IPS DF 19.7 (cell line): ENCODE data around the gene HRH1.
"Not testable (repeated sequence)": the region's sequence is repeated elsewhere in the genome, so short reads cannot be mapped to it uniquely, and the experiment has no call there.

ENCODE experiments used
- DNase-seq: peaks from one replicate; pipeline ENCODE4 v3.0.0-alpha.2; 2013; ENCODE audit warnings: low read depth, low spot score

Gene HRH1

GRCh38 chr3:11244121-11244677 is 89.9 kb downstream of the HRH1 start:
- DNase-seq = no peak

DNA sequence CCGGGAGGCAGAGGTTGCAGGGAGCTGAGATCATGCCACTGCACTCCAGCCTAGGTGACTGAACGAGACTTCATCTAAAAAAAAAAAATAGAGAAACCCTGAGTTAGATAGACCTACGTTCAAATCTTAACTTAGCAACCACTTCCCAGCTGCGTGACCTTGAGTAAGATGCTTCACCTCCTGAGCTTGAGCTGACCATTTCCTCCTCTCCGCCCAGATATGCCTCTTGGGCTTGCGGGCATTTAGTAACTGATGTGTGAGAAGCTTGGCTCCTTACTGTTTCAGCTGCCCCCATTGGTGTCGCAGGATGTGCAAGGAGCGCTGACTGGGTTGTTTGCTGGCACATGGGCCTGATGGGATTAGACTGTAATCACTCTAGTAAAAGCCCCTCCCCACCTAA is 91.0 kb downstream of the HRH1 start:
- no peak for DNase-seq

DNA sequence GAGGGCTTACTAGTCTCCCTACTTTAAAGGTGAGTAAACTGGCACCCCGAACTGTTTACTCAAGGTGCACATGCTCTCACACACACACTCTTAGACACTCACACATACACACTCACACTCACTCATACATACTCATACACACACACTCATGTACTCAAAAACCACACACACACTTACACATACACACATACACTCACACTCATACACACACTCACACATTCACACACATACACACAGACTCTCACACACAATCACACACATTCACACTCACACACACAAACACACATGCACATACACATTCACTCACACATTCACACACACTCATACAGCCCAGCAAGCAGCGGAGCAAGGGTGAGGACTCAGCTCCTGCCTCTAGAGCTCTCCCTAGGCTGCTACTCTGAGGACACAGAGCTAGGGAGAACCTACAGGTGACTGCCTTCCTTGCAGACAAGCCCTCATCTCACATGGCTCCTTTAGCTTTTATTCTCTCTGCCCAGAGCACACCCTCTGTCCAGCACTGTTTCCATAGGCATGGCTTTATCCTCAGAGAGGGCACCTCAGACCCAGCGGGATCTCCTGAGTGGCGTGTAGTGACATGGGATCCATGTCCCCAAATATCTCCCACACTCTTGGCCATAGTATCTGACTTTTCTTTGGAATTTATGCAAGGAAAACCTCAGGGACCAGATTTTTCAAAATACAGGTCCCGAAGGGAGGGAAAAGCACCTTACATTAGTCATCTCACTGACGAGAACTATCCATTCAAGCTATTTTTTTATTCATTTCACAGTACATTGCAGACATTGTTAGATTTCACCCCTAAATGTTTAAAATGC is 91.8 kb downstream of the HRH1 start:
- DNase-seq = no peak

DNA sequence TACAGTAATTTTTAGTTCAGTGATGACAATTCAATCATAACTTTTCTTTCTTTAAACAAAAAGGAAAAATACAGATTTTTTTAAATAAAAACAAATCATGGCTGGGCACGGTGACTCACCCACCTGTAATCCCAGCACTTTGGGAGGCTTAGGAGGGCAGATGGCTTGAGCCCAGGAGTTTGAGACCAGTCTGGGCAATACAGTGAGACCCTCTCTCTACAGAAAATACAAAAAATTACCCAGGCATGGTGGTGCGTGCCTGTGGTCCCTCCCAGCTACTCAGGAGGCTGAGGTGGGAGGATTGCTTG is 92.3 kb downstream of the HRH1 start:
- no peak for DNase-seq

- no peak for DNase-seq
Observed at GRCh38 chr3:11247362-11247761, 93.1 kb downstream of the HRH1 start.

DNA sequence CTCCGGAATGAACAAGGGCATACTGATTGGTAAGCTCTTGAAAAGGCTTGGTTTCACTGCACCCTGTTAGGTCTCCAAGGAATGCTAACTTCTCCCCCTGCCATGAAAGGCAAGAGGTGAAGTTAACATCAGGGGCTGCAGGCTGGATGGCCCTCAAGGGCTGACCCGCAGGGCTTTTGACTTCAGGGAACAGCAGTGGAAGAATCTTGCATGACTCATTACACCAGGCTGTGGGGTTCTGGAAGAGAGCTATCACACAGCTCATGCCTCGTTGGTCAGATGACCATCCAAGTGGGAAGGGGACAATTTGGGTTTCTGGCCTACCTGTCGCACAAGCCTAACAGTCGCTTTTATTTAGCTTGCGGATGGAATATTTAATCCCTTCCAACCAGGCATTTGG is 94.3 kb downstream of the HRH1 start:
- no peak for DNase-seq

GRCh38 chr3:11250902-11251806 is 96.9 kb downstream of the HRH1 start:
- no peak for DNase-seq

DNA sequence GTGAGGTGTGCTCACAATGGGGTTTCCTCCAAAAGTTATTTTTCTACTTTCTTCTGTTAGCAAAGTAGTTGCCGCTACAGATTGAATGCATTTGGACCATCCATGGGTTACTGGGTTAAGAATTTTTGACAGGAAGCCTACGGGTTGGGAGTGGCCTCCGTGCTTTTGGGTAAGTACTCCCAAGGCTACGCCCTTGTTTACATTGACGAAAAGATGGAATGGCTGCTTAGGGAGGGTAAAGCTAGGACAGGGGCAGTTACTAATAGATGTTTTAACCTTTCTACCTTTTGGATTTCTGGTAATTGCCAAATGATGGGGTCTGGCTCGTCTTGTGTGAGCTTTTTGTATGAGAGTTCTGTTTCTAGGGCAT is 97.5 kb downstream of the HRH1 start:
- no peak for DNase-seq

GRCh38 chr3:11254876-11255275 is 100.6 kb downstream of the HRH1 start:
- no peak for DNase-seq

DNA sequence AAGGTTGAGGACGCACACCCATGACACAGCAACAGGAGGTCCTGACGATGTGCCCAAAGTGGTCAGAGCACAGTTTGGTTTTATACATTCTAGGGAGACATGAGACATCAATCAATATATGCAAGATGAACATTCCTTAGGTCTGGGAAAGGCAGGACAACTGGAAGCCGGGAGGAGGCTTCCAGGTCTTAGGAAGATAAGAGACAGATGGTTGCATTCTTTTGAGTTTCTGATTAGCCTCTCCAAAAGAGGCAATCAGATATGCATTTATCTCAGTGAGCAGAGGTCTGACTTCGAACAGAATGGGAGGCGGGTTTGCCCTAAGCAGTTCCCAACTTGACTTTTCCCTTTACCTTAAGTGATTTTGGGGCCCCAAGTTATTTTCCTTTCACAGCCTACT is 101.2 kb downstream of the HRH1 start:
- DNase-seq = not testable (repeated sequence)

GRCh38 chr3:11258958-11259357 is 104.7 kb downstream of the HRH1 start:
- DNase-seq = no peak

DNA sequence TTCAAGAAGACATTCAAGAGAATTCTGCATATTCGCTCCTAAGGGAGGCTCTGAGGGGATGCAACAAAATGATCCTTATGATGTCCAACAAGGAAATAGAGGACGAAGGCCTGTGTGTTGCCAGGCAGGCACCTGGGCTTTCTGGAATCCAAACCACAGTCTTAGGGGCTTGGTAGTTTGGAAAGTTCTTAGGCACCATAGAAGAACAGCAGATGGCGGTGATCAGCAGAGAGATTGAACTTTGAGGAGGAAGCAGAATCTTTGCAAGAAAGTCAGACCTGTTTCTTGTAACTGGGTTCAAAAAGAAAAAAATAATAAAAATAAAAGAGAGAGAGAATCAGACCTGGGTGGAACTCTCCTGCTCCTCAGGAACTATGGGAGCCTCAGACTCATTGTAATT is 106.2 kb downstream of the HRH1 start:
- no peak for DNase-seq

DNA sequence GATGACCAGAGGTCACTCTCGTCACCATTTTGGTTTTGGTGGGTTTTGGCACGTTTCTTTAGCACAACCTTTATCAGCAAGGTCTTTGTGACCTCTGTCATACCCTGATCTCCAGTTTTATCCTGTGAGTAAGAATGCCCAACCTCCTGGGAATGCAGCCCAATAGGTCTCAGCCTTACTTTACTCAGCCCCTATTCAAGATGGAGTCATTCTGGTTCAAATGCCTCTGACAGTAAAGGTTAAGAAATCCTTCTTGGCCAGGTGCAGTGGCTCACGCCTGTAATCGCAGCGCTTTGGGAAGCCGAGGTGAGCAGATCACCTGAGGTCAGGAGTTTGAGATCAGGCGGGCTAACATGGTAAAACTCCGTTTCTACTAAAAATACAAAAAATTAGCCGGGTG is 114.7 kb downstream of the HRH1 start:
- DNase-seq = no peak

DNA sequence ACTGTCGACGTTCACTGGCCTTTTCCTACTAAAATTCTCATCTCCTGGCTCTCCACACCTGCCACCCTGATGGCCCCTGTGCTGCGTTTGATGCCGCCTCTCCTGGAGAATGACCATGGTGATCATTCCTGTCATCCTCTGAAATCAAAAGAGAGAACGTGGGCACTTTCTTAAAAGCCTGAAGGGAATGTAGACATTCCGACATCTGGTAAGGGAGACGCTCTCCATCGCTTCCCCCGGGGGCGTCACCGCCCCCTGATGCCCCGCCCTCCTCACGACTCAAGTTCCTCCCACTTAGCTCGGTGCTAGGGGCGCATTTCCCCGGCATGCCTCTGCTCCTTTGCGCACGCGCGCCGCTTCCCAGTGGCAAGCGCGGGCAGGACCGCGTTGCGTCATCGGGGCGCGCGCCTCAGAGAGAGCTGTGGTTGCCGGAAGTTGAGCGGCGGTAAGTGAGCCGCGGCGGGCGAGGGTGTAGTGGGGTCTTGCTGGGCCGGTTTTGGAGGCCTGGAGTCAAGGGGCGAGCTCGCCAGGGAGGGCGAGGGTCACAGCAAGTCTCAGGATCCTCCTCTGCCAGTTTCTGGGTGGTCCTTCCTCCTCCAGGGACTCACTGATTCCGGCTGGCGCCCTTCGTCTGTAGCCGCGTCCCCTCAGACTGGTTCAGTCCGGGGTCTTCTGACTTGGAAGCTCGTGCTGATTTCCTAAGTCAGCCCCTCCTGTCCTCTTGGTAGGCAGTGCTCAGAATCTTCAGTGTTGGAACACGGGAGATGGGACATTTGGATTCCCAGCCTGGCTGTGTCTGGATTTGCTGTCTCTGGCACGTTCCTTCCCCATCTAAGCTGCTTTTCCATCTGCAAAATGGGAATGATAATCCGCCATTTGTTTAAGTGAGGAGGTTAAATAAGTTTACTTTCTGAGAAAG is 118.0 kb downstream of the HRH1 start, which contains the start of gene ATG7:
TSS of gene ATG7 (plus strand) at position 412 of the 919 bp plus-strand sequence. CDS start 26,299 bp downstream, outside the sequence.
- peak; percentile 71 for DNase-seq

GRCh38 chr3:11272906-11273574 is 118.7 kb downstream of the HRH1 start:
- DNase-seq = no peak

DNA sequence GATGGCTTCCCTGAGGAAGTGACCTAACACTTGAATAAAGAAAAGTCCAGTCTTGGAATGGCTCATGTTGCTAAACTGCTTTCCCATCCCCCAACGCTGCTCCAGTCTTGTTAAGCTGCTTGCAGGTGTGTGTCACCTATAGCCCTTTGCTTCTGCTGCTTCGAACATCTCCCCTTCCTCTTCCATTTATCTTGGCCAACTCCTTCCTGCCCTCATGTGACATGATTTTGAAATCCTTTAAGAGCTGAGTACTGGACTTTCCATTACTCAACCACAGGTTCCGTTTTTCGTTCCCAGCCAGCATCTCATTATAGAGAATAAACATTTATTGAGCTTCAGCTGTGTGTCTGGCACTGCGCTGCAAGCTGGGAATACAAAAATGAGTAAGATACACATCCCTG is 119.6 kb downstream of the HRH1 start:
- no peak for DNase-seq

DNA sequence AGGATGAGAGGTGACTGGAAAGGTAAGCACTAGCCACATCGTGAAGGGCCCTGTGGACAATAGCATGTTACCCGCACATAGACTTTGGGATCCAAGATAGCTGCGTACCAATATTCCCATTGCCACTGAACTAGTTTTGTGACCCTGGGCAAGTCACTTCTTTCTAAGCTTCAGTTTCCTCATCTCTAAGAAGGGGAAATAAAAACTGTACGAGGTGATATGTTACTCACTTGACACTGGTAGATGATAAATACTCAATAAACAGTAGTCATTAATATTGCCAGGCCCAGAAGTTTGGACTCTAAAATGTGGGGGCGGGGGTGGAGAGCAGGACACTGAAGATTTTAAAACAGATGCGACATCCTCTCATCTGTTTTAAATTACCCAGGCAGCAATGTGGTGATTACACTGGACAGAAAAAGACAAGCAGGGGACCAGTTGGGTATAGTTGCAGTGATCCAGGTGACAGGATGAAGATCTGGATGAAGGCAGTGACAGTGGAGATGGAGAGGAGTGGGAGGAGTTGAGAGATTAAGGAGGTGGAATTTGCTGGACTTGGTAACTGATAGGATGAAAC is 120.4 kb downstream of the HRH1 start:
- no peak for DNase-seq

DNA sequence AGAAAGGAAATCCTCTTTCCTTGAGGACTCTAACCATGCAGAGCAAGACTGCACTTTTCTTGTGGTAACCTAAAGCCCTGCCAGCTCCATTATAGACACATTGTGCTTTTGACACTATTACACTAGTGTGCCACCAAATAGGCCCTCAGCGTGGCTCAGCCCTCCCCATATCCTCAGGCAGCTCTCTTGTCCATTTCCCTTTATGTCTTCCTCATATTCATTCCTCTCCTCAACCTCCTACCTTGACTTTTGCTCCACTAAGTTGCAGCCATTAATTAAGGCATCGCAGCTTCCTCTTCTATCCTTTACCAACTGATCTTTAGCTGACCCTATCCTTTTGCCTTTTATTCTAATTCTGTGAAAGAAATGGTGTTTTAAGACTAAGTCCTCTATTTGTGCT is 121.6 kb downstream of the HRH1 start:
- no peak for DNase-seq

- no peak for DNase-seq
Observed at GRCh38 chr3:11276901-11277300, 122.6 kb downstream of the HRH1 start.
